ENCODE measurements around the gene GYG2. TPM values are rescaled to one million over a fixed set of nuclear protein-coding genes. Genes with fewer than 3 reads are reported as not detected.
"Not testable (repeated sequence)": the region's sequence is repeated elsewhere in the genome, so short reads cannot be mapped to it uniquely, and the experiment has no call there.

Gene GYG2
- total RNA-seq, 1 donor from 2014 or later, result 0.66 TPM

- DNase-seq, result no peak
- intact Hi-C loops (cut with micrococcal nuclease), result no loop called here
- TF ChIP-seq, protein P1, sequence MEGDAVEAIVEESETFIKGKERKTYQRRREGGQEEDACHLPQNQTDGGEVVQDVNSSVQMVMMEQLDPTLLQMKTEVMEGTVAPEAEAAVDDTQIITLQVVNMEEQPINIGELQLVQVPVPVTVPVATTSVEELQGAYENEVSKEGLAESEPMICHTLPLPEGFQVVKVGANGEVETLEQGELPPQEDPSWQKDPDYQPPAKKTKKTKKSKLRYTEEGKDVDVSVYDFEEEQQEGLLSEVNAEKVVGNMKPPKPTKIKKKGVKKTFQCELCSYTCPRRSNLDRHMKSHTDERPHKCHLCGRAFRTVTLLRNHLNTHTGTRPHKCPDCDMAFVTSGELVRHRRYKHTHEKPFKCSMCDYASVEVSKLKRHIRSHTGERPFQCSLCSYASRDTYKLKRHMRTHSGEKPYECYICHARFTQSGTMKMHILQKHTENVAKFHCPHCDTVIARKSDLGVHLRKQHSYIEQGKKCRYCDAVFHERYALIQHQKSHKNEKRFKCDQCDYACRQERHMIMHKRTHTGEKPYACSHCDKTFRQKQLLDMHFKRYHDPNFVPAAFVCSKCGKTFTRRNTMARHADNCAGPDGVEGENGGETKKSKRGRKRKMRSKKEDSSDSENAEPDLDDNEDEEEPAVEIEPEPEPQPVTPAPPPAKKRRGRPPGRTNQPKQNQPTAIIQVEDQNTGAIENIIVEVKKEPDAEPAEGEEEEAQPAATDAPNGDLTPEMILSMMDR (IDR thresholded peaks at IDR 0.05; ENCODE audit: borderline replicate concordance), result no peak
- Histone ChIP-seq H3K27me3 (ENCODE audit: low read depth) (no peaks in the 10 kb centered on the region), H3K4me3 (peak overlapping the region; percentile 60), H3K9me3 (replicated peaks) (no peaks in the 10 kb centered on the region), H3K27ac (replicated peaks) (no peak overlapping the region), H3K4me1 (no peaks in the 10 kb centered on the region), H3K36me3 (no peaks in the 10 kb centered on the region)
Observed at GRCh38 chrX:2889045-2889605, 60.4 kb downstream of the GYG2 start.

DNA sequence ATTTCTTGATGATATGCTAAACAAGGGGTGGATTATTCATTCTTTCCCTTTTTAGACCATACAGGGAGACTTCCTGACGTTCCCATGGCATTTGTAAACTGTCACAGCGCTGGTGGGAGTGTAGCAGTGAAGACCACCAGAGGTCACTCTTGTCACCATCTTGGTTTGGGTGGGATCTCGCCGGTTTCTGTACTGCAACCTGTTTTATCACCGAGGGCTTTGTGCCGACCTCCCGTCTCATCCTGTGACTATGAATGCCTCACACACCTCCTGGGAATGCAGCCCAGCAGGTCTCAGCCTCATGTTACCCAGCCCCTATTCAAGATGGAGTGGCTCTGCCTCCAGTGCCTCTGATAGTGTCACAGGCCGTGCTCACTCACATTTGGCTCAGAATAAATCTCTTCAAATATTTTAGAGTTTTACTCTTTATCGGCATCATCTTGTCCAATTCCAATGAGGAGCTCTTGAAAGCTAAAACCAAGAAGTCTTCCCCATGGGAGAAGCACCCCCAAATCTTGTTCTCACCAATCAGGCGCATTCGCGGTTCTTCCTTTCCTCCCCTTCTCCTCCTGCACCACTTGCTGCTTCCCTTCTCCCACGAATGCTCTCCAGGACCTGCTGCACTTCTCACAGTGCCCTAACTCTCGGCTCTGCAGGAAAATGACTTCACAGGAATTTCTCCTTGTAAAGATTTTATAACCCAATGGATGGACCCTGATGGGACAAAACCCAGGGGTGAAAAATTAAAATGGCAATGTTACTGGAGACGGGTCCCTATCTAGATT is 61.2 kb downstream of the GYG2 start:
- H3K27me3 ChIP-seq (ENCODE audit: low read depth); H3K36me3 ChIP-seq; H3K9me3 ChIP-seq (replicated peaks); H3K4me1 ChIP-seq; intact Hi-C loops (cut with micrococcal nuclease); H3K27ac ChIP-seq (replicated peaks); DNase-seq: not testable (repeated sequence)
- H3K4me3 ChIP-seq, result peak overlapping the region; percentile 60
- TF ChIP-seq, protein P1 (IDR thresholded peaks at IDR 0.05; ENCODE audit: borderline replicate concordance), result peak; percentile 41

DNA sequence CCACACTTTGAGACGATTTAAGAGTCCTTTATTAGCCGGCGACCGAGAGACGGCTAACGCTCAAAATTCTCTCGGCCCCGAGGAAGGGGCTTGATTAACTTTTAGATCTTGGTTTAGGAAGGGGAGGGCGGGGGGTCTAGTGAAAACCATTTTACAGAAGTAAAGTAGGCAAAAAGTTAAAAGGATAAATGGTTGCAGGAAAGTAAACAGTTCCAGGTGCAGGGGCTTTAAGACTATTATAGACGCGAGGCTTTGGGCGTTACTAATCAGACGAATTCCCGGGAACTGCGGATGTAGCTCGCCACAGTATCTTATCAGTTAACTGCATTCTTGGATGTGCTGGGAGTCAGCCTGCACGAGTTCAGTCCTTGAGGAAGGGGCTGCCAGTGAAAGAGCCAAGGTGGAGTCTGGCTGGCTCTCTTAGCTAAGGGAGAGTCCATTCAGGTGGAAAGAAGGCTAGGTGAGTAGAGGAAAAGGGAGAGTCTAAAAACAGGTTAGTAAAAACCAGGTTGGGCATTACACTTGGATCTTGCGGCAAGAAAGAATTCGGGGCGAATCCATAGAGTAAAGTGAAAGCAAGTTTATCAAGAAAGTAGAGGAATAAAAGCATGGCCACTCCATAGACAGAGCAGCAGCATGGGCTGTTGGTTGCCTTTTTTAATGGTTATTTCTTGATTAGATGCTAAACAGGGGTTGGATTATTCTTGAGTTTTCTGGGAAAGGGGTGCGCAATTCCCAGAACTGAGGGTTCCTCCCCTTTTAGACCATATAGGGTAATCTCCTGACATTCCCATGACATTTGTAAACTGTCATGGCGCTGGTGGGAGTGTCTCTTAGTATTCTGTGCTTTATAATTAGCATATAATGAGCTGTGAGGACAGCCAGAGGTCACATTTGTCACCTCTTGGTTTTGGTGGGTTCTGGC is 62.1 kb downstream of the GYG2 start:
- H3K9me3 ChIP-seq (replicated peaks); intact Hi-C loops (cut with micrococcal nuclease); H3K36me3 ChIP-seq; H3K27me3 ChIP-seq (ENCODE audit: low read depth); H3K4me3 ChIP-seq; DNase-seq; H3K4me1 ChIP-seq; H3K27ac ChIP-seq (replicated peaks): not testable (repeated sequence)

GRCh38 chrX:2892816-2893215 is 64.1 kb downstream of the GYG2 start:
- no peak for DNase-seq
- intact Hi-C loops (cut with micrococcal nuclease), result no loop called here
- H3K9me3 ChIP-seq (replicated peaks), result no peaks in the 10 kb centered on the region

GRCh38 chrX:2894885-2895292 is 66.2 kb downstream of the GYG2 start:
- Histone ChIP-seq H3K4me1 (no peaks in the 10 kb centered on the region), H3K9me3 (replicated peaks) (no peaks in the 10 kb centered on the region), H3K4me3 (no peak overlapping the region), H3K27me3 (ENCODE audit: low read depth) (no peaks in the 10 kb centered on the region), H3K27ac (replicated peaks) (no peak overlapping the region), H3K36me3 (no peaks in the 10 kb centered on the region)
- intact Hi-C loops (cut with micrococcal nuclease), result no loop called here
- TF ChIP-seq, protein P1 (IDR thresholded peaks at IDR 0.05; ENCODE audit: borderline replicate concordance), result no peak
- DNase-seq, result no peak

More at GRCh38 chrX:2892816-2893215, 64.1 kb downstream of the GYG2 start:
- Histone ChIP-seq H3K27me3 (ENCODE audit: low read depth) (no peaks in the 10 kb centered on the region), H3K27ac (replicated peaks) (no peak overlapping the region), H3K36me3 (no peaks in the 10 kb centered on the region), H3K4me1 (no peaks in the 10 kb centered on the region), H3K4me3 (no peak overlapping the region)
- TF ChIP-seq, protein P1 (IDR thresholded peaks at IDR 0.05; ENCODE audit: borderline replicate concordance), result no peak

All from left ventricle myocardium inferior (tissue), 1 donor.